ENCODE data around the gene SLBP. TPM values are rescaled to one million over a fixed set of nuclear protein-coding genes. Genes with fewer than 3 reads are reported as not detected.

Gene SLBP
- polyA plus RNA-seq, 3 donors, result 95.6 to 98.5 (median 97.9) TPM

DNA sequence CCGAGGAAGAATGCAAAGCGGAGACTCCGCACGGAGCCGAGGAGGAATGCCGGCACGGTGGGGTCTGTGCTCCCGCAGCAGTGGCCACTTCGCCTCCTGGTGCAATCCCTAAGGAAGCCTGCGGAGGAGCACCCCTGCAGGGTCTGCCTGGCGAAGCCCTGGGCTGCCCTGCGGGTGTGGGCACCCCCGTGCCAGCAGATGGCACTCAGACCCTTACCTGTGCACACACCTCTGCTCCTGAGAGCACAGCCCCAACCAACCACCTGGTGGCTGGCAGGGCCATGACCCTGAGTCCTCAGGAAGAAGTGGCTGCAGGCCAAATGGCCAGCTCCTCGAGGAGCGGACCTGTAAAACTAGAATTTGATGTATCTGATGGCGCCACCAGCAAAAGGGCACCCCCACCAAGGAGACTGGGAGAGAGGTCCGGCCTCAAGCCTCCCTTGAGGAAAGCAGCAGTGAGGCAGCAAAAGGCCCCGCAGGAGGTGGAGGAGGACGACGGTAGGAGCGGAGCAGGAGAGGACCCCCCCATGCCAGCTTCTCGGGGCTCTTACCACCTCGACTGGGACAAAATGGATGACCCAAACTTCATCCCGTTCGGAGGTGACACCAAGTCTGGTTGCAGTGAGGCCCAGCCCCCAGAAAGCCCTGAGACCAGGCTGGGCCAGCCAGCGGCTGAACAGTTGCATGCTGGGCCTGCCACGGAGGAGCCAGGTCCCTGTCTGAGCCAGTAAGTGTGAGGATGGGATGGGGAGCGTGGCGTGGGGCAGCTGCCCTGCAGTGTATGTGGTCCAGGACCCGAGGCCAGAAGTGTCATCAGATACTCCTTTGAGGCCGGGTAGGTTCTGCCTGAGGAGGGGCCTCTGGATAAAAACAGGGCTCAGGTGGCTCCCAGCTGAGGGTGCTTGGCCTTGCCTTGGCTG, 16.2 kb upstream of the SLBP start:
- no peak for DNase-seq (ENCODE audit: low read depth in 3 of 3, low spot score in 2 of 3)

DNA sequence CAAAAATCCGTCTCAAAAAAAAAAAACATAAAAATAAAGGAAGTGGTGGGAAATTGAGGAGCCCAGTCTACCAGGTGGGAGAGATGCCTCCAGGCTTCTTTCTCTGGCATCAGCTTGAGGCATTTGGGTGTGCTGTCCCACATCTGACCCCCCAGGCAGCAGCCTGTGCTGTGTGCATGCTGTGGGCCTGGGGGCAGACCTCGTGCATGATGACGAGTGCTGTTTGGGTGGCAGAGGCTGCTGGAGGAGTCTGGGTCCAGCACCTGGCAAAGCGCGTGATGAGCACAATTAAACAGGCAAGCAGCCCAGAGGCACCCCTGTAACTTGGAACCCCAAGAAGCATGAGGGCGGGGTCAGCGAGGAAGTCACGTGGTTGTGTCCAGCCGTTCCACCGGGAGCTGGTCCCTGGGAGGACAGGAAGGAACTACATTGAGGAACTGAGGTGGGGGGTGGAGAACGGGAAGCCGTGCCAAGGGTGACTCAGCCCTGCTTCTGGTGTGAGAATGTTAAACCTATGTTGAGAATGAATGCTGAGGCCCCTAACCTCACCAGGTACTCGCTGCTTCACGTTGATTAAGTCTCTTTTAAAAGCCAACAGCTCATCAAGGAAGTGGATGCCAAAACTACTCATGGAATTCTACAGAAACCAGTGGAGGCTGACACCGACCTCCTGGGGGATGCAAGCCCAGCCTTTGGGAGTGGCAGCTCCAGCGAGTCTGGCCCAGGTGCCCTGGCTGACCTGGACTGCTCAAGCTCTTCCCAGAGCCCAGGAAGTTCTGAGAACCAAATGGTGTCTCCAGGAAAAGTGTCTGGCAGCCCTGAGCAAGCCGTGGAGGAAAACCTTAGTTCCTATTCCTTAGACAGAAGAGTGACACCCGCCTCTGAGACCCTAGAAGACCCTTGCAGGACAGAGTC, 15.3 kb upstream of the SLBP start:
- no peak for DNase-seq (ENCODE audit: low read depth in 3 of 3, low spot score in 2 of 3)

DNA sequence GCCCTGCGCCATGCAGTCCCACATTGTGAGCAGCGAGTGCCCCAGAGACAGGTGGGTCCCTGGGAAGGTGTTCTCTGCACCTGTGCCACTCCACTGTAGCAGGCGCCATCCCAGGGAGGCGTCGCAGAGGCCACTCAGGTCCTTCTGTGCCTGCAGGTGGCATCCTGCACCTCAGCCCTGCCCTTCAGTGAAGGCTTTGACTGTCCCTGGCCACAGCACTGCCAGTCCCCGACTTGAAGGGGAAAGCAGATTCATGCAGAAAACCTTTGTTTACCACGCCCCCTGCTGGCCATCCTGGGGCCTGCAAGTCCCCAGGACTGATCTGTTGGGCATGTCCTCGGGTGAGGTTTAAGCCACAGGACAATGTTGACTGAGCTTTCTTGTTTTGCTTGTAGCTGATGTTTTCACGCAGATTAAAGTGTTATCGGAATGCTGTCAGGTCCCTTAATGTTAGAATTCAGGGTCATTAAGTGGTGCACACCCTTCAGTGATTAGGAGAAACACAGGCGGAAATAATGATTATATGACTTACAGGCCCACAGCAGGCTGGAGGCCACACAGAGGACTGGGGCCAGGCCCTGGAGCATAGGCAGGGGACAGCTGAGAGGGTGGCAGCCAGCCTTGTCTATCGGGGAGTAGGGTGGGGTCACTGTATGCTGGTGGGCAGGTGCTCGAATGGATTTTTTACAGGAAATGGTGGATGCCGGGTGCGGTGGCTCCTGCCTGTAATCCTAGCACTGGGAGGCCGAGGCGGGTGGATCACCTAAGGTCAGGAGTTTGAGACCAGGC, 14.2 kb upstream of the SLBP start:
- peak in 2 of 3 donors; percentile 76 to 79 for DNase-seq (ENCODE audit: low read depth in 3 of 3, low spot score in 2 of 3)

DNA sequence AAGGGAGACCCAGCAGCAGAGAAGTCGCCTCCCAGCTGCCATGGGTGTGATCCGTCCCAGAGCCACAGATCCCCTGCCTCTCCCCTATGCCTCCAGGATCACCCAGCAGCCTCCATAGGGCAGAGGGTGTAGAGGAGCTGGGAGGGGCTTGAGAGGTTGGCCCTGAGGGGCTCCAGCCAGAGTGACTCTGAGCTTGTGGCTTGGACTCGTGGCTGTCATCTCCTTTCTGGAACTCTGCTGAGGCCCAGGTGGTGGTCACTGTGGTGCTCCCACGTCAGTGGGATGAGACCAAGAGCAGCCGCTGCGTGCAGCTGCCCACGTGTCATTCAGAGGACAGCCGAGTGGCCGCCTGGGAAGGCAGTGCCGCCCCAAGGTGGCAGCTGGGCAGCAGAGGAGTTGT, 13.4 kb upstream of the SLBP start:
- DNase-seq (ENCODE audit: low read depth in 3 of 3, low spot score in 2 of 3), result no peak

DNA sequence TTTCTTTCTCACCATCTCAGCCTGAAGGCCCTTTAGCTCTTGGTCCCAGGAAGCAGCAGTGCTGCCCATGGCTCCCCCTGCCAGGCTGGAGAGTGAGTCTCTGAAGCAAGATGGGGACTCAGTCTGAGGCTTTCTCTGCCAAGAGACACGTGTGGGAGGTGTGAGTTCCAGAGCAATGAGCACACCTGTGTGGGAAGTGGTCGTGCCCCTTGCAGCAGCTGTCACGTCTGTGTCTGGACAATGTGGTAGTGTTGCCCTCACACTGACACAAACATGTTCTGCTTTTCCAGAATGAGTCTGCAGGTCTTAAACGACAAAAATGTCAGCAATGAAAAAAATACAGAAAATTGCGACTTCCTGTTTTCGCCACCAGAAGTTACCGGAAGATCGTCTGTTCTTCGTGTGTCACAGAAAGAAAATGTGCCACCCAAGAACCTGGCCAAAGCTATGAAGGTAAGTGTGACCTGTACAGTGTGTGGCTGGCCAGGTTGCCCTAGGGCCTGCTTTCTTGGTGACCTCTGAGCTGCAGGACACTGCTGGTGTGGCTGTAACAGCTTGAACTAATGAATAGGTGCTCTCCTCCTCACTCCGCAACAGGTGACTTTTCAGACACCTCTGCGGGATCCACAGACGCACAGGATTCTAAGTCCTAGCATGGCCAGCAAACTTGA, 11.1 kb upstream of the SLBP start:
- DNase-seq (ENCODE audit: low read depth in 3 of 3, low spot score in 2 of 3), result no peak

DNA sequence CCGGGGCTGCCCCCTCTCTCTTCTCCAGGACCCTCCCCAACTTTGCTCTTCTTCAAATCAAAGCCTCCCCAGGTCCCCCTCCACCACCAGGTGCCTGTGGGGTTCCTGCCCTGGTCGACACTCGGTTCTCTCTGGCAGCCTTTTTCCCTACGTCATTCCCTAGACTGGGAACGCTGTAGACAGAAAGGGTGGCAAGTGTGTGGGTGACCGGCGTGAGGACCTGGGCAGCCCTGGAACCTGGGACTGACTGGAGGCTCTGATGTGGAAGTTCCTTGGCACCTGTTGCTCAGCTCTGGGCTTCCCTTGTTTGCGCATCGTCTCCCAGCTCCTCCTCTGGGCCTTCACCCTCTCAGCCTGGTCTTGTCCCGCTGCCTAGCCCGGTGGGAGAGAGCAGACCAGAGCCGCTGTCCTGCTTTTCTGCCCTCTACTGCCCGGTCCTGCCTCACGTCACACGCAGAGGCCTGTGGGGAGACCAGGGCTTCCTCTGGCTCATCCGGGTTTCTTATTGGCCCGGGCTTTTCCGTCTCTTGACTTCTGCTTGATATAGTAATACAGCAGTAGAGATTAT, 10.5 kb upstream of the SLBP start:
- no peak for DNase-seq (ENCODE audit: low read depth in 3 of 3, low spot score in 2 of 3)

DNA sequence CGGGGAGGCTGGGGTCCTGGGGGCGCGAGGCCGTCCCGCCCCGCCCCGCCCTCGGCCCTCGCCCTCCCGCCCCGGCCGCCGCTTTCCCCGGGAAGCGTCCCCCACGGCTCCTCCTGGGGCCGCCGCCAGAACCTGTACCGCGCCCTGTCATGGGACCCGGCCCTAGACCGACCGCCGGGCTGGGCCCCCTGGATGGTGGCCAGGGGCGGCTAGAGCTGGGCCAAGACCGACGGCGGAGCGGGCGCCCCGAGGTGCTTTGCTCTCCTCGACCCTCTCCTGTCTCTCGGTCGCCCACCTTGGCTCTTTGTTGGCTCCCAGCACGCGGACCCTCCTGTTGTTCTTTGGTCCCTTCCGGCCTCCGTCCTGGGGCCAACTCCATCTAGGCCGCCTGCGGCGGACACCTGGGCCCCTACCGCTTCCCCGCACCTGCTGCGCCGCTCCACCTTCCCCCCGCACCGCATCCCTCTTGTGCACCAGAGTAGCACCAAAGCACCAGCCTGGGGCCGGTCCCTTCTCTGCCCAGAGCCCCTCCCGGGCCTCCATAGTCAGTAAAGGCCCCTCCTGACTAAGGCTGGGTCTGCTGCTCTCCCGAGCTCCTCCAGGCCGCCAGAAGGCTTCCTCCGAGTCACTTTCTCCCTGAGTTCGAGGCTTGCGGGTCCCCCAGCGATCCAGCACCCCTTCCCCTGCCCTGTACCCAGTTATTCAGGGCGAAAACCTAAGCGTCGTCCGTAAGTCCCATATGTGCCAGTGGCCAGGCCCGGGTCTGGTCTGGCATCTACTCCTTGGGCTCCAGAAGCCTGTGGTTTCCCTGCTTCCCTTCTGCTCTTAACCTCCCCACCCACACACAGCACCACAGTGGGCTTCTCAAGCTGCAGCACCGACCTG, 9.8 kb upstream of the SLBP start:
- no peak for DNase-seq (ENCODE audit: low read depth in 3 of 3, low spot score in 2 of 3)

DNA sequence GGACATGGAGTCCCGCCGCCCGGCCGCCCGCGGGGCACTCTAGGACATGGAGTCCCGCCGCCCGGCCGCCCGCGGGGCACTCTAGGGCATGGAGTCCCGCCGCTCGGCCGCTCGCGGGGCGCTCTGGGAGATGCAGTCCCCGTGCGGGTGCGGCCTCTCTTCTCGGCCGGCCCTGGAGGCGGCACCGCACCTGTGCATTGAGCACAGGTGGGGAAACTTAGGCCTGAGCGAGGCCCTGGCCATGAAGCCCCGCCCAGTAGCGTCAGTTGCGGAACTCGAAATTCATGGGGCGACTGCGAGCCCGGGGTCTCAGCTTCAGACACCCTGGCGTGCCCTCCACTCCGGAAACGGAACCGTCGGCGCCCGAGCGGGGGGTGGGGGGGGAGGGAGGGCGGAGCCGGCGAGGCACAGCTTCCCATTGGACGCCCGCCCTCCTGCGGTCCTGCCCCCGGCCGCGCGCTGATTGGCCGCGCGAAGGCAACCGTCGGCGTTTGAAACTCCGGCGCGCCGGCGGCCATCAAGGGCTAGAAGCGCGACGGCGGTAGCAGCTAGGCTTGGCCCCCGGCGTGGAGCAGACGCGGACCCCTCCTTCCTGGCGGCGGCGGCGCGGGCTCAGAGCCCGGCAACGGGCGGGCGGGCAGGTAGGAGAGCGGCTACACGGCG, 9.0 kb upstream of the SLBP start, which contains the start of the genes TACC3 and TMEM129:
TSS of gene TACC3 (plus strand) at position 519 of the 663 bp plus-strand sequence. CDS start 1,901 bp downstream, outside the sequence.
TSS of gene TMEM129 (minus strand) at position 321 of the 663 bp plus-strand sequence. CDS start 486 bp downstream, outside the sequence.
- peak; percentile 82 to 89 (median 87) for DNase-seq (ENCODE audit: low read depth in 3 of 3, low spot score in 2 of 3)

DNA sequence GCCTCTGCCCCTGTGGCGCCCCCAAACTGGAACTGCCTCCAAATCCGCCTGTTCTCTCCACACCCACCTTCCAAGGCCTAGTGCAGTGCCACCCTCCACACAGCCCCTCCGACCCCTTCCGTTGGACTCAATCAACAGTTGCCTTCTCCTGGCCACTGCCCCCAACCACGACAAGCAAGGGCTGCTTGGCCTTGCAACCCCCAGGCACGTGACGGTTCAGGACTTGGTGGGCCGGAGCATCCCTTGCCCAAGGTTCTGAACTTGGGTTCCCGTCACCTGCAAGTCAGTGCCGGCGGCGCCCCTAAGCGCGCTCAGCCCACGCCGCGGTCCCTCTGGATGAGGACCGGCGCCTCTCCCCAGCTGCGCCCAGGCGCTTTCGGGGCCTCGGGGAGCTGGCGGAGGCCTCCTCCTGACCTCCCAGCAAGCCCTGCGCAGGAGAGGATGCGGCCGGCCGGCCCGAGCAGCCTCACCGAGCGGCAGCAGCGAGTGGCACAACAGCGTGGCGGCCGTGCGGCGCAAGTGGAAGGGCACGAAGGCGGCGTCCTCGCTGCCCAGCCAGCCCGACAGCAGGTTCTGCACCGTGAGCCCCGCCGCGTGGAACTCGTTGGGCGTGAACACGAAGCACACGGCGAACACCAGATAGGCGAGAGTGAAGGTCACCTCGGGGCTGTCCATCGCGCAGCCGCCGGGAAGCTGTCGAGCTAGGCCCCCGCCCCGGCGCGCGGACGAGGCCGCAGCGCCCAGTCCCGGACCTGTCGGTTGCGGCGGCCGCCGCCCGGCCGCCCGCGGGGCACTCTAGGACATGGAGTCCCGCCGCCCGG, 8.3 kb upstream of the SLBP start:
- DNase-seq (ENCODE audit: low read depth in 3 of 3, low spot score in 2 of 3), result no peak

DNA sequence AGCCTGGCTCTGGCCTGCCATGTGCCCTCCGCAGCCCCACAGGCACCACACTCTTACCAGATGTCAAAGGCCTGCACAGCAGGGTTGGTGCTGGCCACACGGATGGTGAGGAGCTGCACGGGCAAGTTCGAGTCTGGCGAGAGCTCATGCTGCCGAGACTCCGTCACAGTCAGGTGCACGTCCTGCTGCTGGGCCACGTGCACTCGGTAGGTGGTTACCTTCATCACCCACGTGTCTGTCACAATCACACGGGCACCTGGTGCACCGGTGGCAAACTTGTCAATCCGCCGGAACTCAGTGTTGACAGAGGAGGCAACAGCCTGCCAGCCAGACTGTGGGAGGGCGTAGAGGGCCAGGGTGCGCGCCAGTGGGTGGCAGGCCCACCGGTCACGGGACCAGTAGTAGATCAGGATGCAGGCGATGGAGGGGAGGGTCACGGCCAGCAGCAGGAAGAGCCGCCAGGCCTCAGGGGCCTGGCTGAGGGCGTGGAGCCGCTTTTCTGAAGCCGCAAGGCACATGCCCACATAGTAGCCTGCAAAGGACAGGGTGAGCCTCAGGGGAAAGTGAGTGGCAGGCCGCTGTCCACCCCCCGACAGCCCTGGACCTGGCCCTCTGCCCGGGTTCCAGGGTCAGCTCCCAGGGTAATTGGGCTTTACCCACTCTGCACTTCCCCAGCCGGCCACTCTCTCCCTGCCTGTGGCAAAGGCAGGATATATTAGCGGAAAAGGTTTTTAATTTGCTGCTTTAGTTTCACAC, 6.2 kb upstream of the SLBP start:
- DNase-seq (ENCODE audit: low read depth in 3 of 3, low spot score in 2 of 3), result no peak

DNA sequence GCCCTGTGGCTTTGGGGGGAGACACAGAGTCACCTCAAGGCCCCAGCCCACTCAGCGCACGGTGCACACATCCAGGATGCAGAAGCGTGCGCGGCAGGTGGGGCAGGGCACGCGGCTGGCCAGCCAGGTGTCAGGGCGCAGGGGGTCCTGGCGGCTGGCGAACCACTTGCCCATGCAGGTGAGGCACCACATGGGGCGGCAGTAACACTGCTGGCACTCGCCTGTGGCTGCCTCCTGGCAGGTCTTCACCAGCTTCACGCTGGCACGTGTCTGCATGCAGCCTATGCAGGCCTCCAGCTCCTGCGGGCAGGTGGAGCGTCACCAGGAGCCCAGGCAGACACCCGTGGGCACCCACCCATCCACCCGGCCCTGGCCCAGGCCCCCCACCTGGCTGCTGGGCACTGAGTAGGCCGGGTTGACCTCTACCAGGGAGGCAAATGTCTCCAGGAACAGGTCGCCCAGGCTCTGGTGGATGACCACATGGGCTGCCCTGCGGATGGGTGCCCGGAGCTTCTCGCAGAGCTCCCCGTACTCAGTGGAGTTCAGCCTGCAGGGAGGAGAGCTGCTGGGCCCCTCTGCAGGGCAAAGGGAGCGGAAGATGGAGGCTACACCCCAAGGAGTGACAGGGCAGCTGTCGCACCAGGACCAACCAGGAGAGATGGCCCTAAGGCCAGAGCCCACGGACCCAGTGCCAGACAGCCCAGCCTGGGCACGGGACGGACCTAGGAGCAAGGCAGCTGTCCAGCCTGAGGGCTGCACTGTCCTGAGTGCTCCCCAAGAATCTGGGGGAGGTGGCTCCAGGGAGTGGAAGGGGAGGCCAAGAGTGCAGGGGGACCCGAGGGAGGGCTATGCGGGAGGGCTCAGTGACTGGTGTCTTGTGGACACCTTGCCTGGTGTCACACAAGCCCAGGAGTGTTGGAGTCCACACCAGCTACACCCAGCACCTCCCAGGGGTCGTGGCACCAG, 5.3 kb upstream of the SLBP start:
- no peak for DNase-seq (ENCODE audit: low read depth in 3 of 3, low spot score in 2 of 3)

DNA sequence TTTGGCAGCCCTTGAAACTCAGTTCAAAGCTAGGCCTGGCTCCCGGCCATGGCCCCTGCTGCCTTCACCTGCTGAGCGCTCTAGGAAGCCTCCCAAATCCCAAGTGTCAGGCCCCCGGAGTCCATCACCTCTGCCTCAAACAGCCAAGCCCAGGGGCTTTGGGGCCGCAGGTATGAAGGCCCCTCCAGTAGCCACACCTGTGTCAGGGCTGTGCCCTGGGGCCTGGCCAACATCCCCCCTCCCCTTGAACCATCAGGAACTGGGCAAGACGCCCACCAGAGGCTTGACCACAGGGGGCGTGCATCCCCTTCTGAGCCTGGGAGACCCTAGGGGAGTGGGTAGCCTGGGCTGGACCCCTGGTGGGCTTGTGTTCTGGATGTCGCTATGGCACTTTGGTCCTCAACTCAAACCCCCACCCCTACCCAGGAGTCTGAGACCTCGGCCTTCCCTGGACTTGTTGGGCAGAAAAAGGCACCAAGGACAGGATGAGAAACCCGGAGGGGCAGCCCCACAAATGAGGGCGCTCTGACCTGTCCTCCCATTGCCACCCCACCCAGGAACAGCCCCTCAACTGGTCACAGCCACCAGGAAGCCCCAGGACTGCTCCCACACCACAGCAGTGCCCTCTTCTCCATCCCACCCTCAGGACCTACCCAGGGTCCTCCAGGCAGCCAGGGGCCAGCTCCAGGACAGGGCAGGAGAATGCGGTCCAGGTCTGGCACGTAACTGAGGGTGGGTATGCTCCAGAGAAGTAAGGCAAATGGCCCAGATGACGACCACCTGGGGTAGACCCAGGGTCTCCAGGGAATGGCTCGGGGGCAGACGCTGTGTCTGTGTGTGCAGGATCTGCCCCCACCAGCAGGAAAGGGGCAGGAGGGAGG, 4.2 kb upstream of the SLBP start:
- no peak for DNase-seq (ENCODE audit: low read depth in 3 of 3, low spot score in 2 of 3)

DNA sequence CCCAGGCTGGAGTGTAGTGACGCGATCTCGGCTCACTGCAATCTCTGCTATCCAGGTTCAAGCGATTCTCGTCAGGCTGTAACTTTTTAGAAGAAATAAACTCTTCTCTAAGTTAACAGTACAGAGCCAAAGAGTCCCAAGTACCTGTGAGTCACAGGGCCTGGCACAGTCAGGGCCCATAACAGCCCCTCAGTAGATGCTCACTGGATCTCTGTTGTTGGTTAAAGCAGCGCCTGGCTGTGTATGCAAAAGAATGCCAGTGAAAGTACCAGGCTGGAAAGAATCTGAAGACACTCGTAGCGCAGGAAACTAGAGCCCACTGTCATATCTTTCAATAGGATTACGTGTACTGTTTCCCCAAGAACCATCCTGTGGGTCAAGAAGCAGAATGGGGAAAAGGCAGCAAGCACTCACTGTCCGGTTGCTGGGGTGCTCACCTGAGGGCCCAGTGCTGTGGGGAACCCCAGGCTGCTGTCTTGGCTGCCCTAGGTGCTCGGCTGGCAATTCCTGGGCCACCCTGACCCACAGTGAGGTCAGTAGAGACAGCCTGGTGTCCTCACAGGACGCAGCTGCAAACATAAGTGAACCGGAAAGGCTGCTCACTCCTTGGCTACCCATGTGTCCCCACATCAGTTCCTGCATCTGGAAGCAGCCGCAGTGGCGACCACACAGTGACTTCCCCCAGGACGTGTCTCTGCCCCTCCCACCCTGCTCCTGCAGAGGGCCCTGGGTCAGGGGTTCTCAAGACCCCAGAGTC, 3.1 kb upstream of the SLBP start:
- no peak for DNase-seq (ENCODE audit: low read depth in 3 of 3, low spot score in 2 of 3)
